GM12875 (cell line): ENCODE results near the gene ZEB2.

ENCODE experiments used
- H3K4me3 ChIP-seq: one replicate; pipeline ENCODE4 v1.5.1; 2011; ENCODE audit warnings: low read depth, low read length, control low read depth
- CTCF ChIP-seq: IDR thresholded peaks from 2 replicates; pipeline ENCODE4 v1.5.1; 2011; ENCODE audit warnings: low read depth, mild to moderate bottlenecking, control low read depth, inconsistent platforms, low read length, moderate library complexity, borderline replicate concordance; ENCODE audit not compliant: insufficient read depth

The ZEB2 gene

GRCh38 chr2:144547494-144547893 is 27.6 kb upstream of the ZEB2 start:
- TF ChIP-seq CTCF, result no peak
- no peak overlapping the region for H3K4me3 ChIP-seq

GRCh38 chr2:144546933-144547332 is 27.0 kb upstream of the ZEB2 start:
- no peak overlapping the region for H3K4me3 ChIP-seq
- no peak for TF ChIP-seq CTCF

- TF ChIP-seq CTCF, result no peak
Measured at GRCh38 chr2:144545787-144546186, 25.9 kb upstream of the ZEB2 start.

GRCh38 chr2:144544053-144544452 is 24.1 kb upstream of the ZEB2 start:
- TF ChIP-seq CTCF, result no peak
- no peak overlapping the region for H3K4me3 ChIP-seq

More at GRCh38 chr2:144545787-144546186, 25.9 kb upstream of the ZEB2 start:
- H3K4me3 ChIP-seq, result no peak overlapping the region

- no peak for TF ChIP-seq CTCF
- no peak overlapping the region for H3K4me3 ChIP-seq
Measured at GRCh38 chr2:144541396-144541795, 21.5 kb upstream of the ZEB2 start.

GRCh38 chr2:144539289-144539782 is 19.4 kb upstream of the ZEB2 start:
- no peak for TF ChIP-seq CTCF
- no peak overlapping the region for H3K4me3 ChIP-seq

GRCh38 chr2:144535300-144535699 is 15.4 kb upstream of the ZEB2 start:
- no peak overlapping the region for H3K4me3 ChIP-seq
- TF ChIP-seq CTCF, result no peak
